OCI-LY1 (cell line): ENCODE measurements around the gene CEP290.

Source experiments
- H2AFZ ChIP-seq: fragments of 200-600 bp; sonication (generic), shearing (Covaris generic); 2 replicates; pipeline ENCODE4 v1.6.0; 2014; ENCODE audit warnings: antibody characterized with exemption, mild to moderate bottlenecking, low read length
- H3F3A ChIP-seq: fragments of 200-600 bp; sonication (generic), shearing (Covaris generic); 2 replicates; pipeline ENCODE4 v1.6.0; 2014; ENCODE audit warnings: mild to moderate bottlenecking, antibody characterized with exemption, low read length, moderate library complexity; ENCODE audit not compliant: insufficient read depth
- H3K27ac ChIP-seq: fragments of 200-600 bp; sonication (generic); 2 replicates; pipeline ENCODE4 v1.5.1; 2014; ENCODE audit warnings: low read length, mixed run types, mild to moderate bottlenecking, low read depth; ENCODE audit not compliant: poor library complexity, severe bottlenecking
- H3K27me3 ChIP-seq: fragments of 200-600 bp; sonication (generic); 2 replicates; pipeline ENCODE4 v1.6.0; 2014; ENCODE audit warnings: antibody characterized with exemption, mild to moderate bottlenecking, low read length, moderate library complexity; ENCODE audit not compliant: insufficient read depth
- H3K36me3 ChIP-seq: fragments of 200-600 bp; sonication (generic); 2 replicates; pipeline ENCODE4 v1.6.1; 2014; ENCODE audit warnings: mild to moderate bottlenecking, antibody characterized with exemption, low read length, moderate library complexity, mixed read lengths; ENCODE audit not compliant: insufficient read depth
- H3K4me1 ChIP-seq: fragments of 200-600 bp; sonication (generic); 2 replicates; pipeline ENCODE4 v1.5.1; 2014; ENCODE audit warnings: mild to moderate bottlenecking, low read length, moderate library complexity; ENCODE audit not compliant: insufficient read depth, severe bottlenecking
- H3K4me2 ChIP-seq: fragments of 200-600 bp; sonication (generic), shearing (Covaris generic); 2 replicates; pipeline ENCODE4 v1.6.1; 2014; ENCODE audit warnings: low read length
- H3K4me3 ChIP-seq: fragments of 200-600 bp; sonication (generic); 2 replicates; pipeline ENCODE4 v1.5.1; 2014; ENCODE audit warnings: low read length, low read depth, mild to moderate bottlenecking, mixed read lengths; ENCODE audit not compliant: poor library complexity, severe bottlenecking
- H3K79me2 ChIP-seq: fragments of 200-600 bp; shearing (Covaris generic); 2 replicates; pipeline ENCODE4 v1.6.1; 2016; ENCODE audit warnings: mixed run types, low read length, mixed read lengths; ENCODE audit not compliant: insufficient read depth
- H3K9ac ChIP-seq: fragments of 200-600 bp; sonication (generic), shearing (Covaris generic); 2 replicates; pipeline ENCODE4 v1.6.1; 2014; ENCODE audit warnings: mild to moderate bottlenecking, low read length, mixed read lengths
- H3K9me2 ChIP-seq: fragments of 200-600 bp; sonication (generic), shearing (Covaris generic); 2 replicates; pipeline ENCODE4 v1.6.1; 2014; ENCODE audit warnings: low read depth, mild to moderate bottlenecking, low read length, mixed read lengths
- H3K9me3 ChIP-seq: fragments of 200-600 bp; shearing (Covaris generic); 2 replicates; pipeline ENCODE4 v1.6.1; 2014; ENCODE audit warnings: low read length, mixed read lengths
- H4K20me1 ChIP-seq: fragments of 200-600 bp; sonication (generic), shearing (Covaris generic); 2 replicates; pipeline ENCODE4 v1.6.0; 2016; ENCODE audit warnings: mild to moderate bottlenecking, low read length; ENCODE audit not compliant: insufficient read depth
- EZH2 ChIP-seq: fragments of 200-600 bp; sonication (generic), shearing (Covaris generic); IDR thresholded peaks from 2 replicates; pipeline ENCODE4 v1.8.0; 2017; ENCODE audit warnings: borderline replicate concordance, mixed run types, mild to moderate bottlenecking, antibody characterized with exemption, low read length, moderate library complexity, mixed read lengths
- TF ChIP-seq, protein P1 (sequence below): fragments of 200-600 bp; sonication (generic), shearing (Covaris generic); IDR thresholded peaks from 2 replicates; pipeline ENCODE4 v1.5.1; 2017; ENCODE audit warnings: mild to moderate bottlenecking, antibody characterized with exemption, low read length, moderate library complexity, mixed read lengths

The CEP290 gene

DNA sequence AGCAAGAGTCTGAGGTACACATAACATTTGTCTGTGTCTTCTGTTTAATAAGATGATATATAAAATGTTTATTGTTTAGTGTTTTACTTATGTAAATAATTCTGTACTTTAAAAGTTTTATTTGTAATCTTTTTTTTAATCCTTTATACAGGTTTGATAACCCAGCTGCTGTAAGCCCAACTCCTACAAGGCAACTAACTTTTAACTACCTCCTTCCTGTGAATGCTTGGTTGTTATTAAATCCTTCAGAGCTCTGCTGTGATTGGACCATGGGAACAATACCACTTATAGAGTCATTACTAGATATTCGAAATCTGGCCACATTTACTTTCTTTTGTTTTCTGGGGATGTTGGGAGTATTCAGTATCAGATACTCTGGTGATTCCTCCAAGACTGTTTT is 24.3 kb upstream of the CEP290 start:
- Histone ChIP-seq H3K4me3 (no peak overlapping the region), H3K79me2 (no peaks in the 10 kb centered on the region), H4K20me1 (no peaks in the 10 kb centered on the region), H3K27ac (no peak overlapping the region), H3K36me3 (peaks cover 29% of the 10 kb centered on the region), H3K27me3 (no peaks in the 10 kb centered on the region), H3K9me2 (no peaks in the 10 kb centered on the region), H3K9ac (no peak overlapping the region), H3K9me3 (no peaks in the 10 kb centered on the region), H3K4me2 (no peak overlapping the region), H3K4me1 (no peaks in the 10 kb centered on the region), H3F3A (no peaks in the 10 kb centered on the region), H2AFZ (no peak overlapping the region)
- TF ChIP-seq, protein P1, sequence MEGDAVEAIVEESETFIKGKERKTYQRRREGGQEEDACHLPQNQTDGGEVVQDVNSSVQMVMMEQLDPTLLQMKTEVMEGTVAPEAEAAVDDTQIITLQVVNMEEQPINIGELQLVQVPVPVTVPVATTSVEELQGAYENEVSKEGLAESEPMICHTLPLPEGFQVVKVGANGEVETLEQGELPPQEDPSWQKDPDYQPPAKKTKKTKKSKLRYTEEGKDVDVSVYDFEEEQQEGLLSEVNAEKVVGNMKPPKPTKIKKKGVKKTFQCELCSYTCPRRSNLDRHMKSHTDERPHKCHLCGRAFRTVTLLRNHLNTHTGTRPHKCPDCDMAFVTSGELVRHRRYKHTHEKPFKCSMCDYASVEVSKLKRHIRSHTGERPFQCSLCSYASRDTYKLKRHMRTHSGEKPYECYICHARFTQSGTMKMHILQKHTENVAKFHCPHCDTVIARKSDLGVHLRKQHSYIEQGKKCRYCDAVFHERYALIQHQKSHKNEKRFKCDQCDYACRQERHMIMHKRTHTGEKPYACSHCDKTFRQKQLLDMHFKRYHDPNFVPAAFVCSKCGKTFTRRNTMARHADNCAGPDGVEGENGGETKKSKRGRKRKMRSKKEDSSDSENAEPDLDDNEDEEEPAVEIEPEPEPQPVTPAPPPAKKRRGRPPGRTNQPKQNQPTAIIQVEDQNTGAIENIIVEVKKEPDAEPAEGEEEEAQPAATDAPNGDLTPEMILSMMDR, result no peak
- TF ChIP-seq EZH2, result no peak

DNA sequence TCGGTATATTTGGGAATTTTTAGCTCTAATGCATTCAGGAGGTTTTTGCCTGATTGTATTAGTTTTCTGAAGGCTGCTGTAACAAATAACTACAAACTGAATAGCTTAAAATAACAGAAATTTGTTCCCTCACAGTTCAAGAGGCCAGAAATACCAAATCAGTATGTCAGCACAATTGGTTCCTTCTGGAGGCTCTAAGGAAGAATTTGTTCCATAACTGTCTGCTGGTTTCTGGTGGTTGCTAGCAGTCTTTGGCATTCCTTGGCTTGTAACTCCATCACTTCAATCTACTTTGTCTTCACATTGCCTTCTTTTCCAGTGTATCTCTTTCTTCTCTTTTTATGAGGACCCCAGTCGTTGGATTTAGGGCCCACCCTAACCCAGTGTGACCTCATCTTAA is 21.5 kb upstream of the CEP290 start:
- Histone ChIP-seq H3K4me2 (no peak overlapping the region), H3K27me3 (no peaks in the 10 kb centered on the region), H3K79me2 (no peaks in the 10 kb centered on the region), H3K9me2 (no peaks in the 10 kb centered on the region), H3K9ac (no peak overlapping the region), H3F3A (no peaks in the 10 kb centered on the region), H3K36me3 (peaks cover 23% of the 10 kb centered on the region), H3K9me3 (no peaks in the 10 kb centered on the region), H2AFZ (no peak overlapping the region), H3K4me1 (no peaks in the 10 kb centered on the region), H3K27ac (no peak overlapping the region), H4K20me1 (no peaks in the 10 kb centered on the region), H3K4me3 (no peak overlapping the region)
- no peak for TF ChIP-seq EZH2
- TF ChIP-seq, protein P1, result no peak

DNA sequence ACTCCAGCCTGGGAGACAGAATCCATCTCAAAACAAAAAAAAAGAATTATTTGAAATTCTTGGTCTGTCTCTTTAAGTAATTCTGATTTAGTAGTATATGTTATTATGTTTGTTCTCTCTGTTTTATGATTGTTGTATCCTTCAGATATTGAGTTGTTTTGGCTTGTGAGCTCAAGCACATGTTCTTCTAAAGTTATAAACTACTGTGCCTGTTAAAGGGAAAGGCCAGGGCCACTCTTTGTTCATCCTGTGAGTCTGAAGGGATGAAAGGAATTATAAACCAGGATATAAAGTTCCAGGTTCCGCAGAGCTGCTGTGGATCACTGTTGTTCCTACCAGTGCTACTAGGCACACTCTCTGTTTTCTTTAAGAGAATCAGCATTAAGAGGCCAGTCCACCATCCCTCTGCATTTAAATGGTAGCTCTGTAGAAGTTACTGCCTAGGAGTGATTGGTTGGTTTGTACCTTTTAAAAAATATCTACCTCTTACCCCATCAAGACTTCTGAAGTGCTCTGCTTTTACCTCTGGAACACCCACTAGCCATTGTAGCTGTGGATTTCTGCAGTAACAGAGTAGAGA is 14.3 kb upstream of the CEP290 start:
- Histone ChIP-seq H3K9ac (no peak overlapping the region), H3K4me1 (no peaks in the 10 kb centered on the region), H4K20me1 (no peaks in the 10 kb centered on the region), H3K27me3 (no peaks in the 10 kb centered on the region), H3K4me3 (no peak overlapping the region), H3K9me2 (no peaks in the 10 kb centered on the region), H3K9me3 (no peaks in the 10 kb centered on the region), H3K27ac (no peak overlapping the region), H3F3A (no peaks in the 10 kb centered on the region), H3K4me2 (no peak overlapping the region), H3K36me3 (no peaks in the 10 kb centered on the region), H2AFZ (no peak overlapping the region), H3K79me2 (no peaks in the 10 kb centered on the region)
- TF ChIP-seq, protein P1, result no peak
- no peak for TF ChIP-seq EZH2
